ENCODE data around the gene RHCG.

RHCG gene

DNA sequence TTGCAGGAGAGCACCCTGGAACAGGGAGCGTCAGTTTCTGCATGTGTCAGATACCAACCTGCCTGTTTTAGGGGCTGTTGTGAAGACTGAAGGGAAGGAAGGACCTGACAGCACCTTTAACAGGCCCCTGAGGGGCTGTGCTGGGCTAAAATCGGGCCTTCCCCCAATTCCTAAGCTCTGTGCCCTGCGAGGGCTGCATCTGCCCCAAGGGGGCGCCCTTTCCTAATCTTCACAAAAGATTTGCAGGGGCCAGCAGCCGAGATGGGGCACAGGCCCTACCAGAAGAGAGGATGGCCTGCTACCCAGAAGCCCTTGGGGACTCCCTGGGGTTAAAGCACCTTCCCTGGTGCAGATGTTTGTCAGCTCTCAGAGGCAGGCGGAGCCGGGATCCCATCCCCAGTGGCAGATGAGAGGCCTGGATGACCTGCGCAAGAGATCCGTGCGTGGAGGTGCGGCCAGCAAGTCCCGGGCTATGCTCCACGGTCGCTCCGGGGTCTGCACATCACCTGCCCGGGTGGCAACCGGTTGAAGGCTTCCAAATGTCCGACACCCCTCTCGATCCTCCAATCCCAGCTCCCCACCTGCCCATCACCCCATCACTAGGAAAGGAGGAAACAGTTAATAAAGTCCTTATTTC, 53.6 kb downstream of the RHCG start:
- DNase-seq = peak; percentile 64 to 84 (median 75)

DNA sequence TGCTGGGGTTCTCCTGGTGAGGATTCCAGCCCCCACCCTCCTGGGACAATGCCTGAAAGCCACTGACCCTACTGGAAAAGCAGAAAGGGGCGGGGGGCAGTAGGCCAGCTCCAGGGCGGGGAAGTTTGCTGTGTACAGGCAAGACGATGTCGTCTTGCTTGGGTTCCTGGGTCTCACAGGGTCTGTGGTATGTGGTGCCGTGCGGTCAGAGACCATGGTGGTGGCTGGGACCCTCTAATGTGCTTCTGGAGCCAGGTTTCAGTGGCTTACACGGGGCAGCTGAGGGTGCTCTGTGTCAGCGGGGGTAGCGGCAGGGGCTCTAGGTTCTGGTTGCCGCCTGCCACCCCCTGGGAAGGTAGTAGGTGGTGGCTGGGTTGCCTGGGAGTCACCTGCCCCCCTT, 54.2 kb downstream of the RHCG start:
- DNase-seq = no peak

DNA sequence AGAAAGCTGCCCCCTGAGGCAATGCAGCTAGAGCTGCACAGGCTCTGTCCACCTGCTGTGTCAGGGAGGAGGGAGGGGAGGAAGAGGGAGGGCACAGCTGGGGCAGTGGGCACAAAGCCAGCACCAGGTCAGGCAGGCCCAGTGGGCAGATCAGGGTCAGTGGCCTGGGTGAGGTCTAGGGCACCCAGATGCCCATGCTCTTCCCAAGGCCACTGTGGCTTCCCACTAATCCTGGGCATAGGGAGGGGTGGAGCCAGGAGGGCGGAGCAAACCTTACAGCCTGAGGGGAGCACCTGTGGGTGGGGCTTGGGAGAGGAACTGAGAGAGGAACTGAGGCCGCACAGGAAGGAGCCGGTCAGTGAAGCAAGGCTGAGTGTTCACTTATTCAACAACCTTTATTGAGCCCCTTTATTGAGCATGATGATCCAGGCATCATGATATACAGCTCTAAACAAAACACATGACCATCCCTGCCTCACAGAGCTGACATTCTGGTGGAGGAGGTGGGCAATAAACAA, 55.0 kb downstream of the RHCG start:
- DNase-seq = peak; percentile 21 to 48 (median 25)

DNA sequence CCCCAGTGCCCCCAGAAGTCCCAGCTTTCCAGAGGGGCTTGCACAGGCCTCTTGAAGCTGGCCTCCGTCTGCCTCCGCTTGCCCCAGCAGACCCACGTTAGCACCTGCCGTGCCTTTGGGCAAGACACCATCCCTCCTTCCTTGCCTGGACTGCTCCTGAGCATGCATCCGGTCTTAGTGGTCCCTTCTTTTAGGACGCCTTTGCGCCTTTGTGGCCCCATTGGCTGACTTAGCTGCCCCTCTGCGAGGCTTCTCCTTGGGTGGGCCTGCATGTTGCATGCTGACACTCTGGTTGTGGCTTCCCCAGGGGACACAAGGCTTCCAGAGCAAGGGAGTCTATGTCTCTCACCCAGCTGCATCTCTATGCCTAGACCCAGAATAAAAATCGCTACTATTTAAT, 56.6 kb downstream of the RHCG start:
- no peak for DNase-seq

DNA sequence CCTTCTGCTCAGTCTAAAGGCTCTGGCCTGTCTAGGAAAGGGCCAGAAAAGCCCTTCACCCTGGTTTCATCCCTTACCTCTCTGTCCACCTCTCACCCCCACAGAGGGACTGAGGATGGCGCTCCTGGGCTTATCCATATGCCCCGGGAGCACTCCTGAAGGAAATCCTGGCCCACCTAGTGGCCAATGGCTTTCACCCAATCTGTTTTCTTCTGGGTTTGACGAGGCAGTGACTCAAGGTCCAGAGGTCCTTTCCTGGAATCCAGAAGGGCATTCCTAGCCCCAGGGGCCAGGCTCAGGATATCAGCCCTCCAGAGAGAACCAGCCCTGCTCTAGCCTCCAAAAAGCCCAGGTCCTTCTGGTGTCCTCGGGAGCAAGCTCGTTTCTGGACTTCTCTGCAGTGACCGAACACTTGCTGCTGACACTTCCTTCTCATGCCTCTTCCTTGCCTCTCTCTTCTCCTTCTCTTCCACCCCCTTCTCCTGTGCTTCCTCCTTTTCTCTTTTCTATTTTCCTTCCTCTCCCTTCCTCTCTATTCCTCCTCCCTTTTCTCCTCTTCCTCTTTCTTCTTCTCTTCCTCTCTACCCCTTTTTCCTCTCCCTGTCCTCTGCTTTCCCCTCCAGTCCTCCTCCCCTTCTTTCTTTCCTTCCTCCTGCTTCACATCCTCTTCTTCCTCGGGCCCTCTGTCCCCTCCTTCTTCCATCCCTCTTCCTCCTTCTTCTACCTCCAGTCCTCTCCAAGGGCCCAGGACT, 59.6 kb downstream of the RHCG start:
- DNase-seq = no peak

DNA sequence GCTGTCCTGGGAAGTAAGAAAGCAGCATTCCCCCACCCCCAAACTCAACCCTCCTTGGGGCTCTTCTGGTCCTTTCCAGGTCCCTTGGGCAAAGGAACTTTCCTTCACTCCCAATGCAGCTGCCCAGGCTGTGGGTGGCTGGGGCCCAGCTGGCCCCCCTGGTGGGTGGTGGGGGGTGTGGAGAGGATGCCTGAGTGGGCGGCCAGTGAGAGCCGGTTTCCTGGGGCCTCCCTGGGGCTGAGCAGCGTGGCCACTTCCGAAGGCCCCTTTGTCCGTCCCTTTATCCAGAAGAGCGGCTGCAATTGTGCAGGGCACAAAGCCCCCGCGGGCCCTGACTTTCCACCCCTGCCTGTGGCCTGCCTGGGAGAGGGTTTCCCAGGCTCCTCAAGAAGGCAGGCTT, 61.0 kb downstream of the RHCG start:
- DNase-seq = no peak

DNA sequence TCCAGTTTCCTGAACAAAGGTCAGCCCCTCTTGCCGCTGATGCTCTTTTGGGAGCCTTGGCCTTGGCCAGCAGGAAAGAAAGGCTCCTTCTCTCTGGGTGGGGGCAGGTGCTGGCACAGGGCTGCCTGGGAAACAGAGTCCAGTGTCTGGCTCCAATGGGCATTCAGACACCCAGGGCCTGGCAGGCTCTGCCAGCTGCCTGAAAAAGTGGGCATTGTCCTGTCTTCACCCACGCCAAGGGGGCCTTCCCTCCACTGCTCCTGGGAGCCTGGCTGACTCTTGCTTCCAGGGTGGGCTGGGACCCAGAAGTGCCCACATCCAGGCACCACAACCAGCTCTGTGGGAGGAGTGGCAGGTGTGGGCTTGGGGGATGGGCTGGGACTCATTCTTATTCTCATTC, 62.7 kb downstream of the RHCG start:
- no peak for DNase-seq

DNA sequence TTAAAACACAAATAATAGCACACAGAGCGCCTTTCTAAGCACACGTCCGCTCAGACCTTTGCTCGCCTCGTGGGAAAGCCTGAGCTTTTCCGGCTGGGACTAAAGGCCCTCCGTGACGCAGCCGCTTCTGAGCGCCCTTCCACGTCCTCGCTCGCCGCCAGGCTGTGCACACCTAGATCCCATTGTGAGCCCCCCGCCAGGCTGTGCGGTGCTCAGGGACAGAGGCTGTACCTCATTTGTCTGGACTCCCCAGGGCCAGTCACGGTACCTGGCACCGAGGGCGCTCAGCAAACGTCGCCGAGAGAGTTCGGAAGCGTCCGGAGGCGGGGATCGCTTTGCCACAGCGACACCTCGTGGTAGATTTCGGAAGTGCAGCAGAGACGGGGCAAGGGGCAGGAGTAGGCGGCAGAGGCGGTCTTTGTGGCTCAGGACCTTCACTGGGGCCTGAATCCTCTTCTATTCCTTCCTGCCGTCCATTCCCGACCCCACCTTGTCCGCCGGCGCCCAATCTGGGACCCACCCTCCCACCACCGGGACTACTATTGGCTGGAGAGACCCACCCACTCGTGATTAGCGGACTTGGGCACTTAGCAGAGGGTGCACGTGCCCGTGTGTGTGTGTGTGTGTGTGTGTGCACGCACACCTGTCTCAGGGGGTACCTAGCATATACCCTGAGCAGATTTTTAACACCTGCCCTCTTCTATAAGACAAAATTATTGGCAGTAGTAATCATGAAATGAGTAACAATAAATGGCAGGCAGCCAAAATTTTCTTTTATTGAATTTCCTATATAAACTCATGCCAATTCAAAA, 65.6 kb downstream of the RHCG start:
- peak; percentile 80 to 92 (median 89) for DNase-seq

DNA sequence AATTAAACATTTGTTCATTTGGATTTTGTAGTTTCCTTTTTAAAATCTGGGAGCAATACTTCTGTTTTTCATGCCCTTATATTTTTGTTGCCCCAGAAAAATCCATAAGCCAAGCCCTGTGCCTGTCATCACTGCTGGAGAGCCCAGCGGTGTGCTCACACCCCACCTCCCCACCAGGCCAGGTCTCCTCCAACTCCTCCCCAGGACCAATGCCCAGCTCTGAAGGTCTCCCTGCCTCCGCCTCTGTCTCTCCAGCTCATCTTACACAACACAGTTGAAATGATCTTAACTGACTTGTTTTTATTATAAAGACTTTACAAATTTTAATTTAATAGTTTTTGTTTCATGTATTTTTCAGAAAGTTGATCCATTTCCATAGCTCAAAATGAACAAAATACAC, 66.4 kb downstream of the RHCG start:
- no peak for DNase-seq

DNA sequence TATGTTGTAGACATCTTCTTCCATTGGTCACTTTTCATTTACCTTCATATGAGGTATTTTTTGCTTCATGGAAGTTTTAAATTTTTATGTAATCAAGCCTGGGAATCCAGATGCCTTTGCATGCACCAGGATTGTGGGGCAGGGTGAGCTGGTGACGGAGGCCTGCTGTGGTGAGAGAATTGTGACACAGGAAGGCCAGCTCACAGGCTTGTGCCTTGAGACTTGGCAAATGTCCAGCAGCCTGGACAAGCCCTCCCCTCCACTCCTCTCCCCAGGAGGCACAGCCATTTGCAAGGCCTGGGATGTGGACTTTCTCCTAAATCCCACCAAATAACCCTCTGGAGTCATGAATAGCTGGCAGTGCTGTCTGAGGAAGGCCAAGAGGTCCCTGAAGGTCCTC, 67.4 kb downstream of the RHCG start:
- peak; percentile 53 to 83 (median 61) for DNase-seq

DNA sequence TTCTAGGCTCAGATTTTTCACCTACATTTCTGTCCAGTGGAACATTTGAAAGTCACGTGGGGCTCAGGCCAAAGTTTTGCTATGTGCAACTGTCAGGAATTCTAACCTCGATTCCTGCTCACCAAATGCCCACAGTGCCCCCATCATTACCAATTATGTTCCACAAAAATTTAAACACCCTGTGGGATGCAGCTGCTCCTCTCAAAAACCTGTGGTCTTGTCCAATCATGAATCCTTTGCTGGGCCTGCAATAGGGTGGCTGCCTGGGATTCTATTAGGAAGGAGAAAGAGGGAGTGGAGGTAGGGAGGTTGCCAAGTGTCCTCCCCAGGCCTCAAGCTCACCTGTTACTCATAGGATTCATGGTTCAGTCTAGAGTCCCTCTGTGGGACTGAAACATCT, 68.1 kb downstream of the RHCG start:
- no peak for DNase-seq

DNA sequence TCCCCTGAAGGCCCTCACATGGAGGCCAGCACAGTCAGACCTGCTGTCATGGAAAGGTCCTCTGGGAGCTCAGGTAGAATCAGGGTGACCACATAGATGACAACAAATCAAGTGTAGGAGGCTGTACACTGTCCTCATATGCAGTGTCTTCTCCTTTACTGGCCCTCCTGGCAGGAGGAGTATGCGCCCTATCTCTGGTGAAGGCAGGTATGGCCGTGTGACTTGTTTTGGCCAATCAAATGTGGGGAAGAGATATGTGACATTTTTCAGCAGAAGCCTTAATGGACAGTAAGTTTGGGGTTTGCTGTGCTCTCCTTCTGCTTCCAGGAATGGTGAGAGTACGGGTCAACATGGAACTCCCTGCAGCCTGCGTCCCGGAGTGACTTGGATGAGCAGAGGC, 69.9 kb downstream of the RHCG start:
- DNase-seq = no peak

DNA sequence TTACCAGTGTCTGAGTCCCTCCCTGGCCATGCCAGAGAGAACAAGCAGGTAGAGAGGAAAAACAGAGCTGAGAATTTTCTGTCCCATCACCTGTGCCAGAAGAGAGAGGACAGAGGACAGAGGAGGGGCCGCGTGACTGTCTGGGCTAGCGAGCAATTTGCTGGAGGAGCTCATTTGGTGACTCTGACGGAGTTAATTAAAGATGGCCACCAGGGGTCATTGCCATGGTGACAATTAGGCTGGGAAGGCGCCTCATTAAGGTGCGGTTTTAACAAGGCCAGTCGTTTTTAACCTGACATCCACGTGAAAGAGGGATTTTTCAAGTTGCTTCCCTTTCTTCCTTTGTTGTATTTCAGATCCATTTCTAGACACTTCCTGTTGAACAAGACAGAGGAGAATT, 72.4 kb downstream of the RHCG start:
- DNase-seq = no peak

Measured in suppressor macrophage treated with lipopolysaccharide for 1 hour (primary cell).